Measurements from ENCODE around the gene PCID2.

PCID2 gene

GRCh38 chr13:113148407-113148806 is 60.1 kb downstream of the PCID2 start:
- DNase-seq: no peak

- DNase-seq: no peak
Measured at GRCh38 chr13:113147206-113147605, 61.3 kb downstream of the PCID2 start.

GRCh38 chr13:113146750-113147149 is 61.7 kb downstream of the PCID2 start:
- DNase-seq: no peak

GRCh38 chr13:113145911-113146598 is 62.4 kb downstream of the PCID2 start:
- no peak for DNase-seq

GRCh38 chr13:113145496-113145895 is 63.0 kb downstream of the PCID2 start:
- no peak for DNase-seq

GRCh38 chr13:113144255-113144629 is 64.2 kb downstream of the PCID2 start:
- DNase-seq: no peak

GRCh38 chr13:113143466-113144254 is 64.8 kb downstream of the PCID2 start:
- no peak for DNase-seq

DNA sequence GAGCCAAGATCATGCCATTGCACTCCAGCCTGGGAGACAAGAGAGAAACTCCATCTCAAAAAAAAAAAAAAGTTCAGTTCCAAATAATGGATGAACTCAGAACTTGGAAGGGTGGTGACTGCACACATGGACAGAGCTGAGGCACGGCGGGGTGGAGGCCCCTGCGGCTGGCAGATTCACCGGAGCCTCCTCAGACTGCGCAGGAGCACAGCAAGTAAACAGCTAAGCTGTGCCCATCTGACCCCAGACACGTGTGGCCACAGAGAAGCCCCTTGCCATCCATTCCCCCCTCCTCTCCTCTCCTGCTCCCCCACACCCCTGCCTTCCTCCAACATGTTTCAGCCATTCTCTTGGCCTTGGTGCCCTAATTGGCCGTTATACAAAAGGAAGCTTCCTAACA is 65.6 kb downstream of the PCID2 start:
- DNase-seq: no peak

GRCh38 chr13:113141601-113141970 is 66.9 kb downstream of the PCID2 start:
- DNase-seq: no peak

- DNase-seq: no peak
Measured at GRCh38 chr13:113140677-113141600, 67.5 kb downstream of the PCID2 start.

GRCh38 chr13:113139577-113139976 is 68.9 kb downstream of the PCID2 start:
- DNase-seq: no peak

- DNase-seq: no peak
Measured at GRCh38 chr13:113138792-113139551, 69.5 kb downstream of the PCID2 start.

DNA sequence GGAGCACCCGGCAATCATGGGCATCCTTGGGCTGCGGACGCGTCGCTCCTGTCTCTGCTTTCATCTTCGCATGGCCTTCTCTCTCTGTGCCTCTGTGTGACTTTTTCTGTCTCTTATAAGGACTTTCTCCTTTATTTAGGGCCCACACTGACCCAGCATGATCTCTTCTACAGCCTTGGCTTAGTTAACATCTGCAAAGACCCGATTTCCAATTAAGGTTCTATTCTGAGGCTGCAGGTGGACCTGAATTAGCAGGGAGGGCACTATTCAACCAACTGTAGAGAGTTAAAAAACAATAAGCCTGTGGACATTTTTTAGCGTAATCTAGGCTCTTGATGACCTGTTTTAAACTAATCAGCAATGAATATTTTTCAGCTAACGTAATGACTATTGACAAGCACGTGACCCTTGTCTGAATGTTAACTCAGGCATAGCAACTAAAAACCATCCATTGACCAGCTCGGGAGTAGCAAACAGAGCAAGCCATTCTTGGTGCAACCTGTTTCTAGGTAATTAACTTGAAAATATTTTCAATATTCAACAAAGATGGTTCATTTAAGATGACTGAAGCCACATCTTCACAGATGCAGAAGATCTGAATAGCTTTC is 70.7 kb downstream of the PCID2 start:
- no peak for DNase-seq

- no peak for DNase-seq
Measured at GRCh38 chr13:113135281-113135760, 73.1 kb downstream of the PCID2 start.

GRCh38 chr13:113129921-113130750 is 78.3 kb downstream of the PCID2 start:
- DNase-seq: no peak

GRCh38 chr13:113129480-113129879 is 79.0 kb downstream of the PCID2 start:
- DNase-seq: no peak

Measured in T-helper 9 cell (primary cell).